HCT116 (cell line): ENCODE data around the gene NME9. TPM values are rescaled to one million over a fixed set of nuclear protein-coding genes. Genes with fewer than 3 reads are reported as not detected.

ENCODE experiments used
- ATAC-seq: fragments of 200-7000 bp; cut with Tn5 transposase; 2 replicates; pipeline ENCODE4 v1.9.1; 2020; ENCODE audit warnings: mild to moderate bottlenecking, moderate library complexity
- BruUV-seq: library from RNA; stranded (reverse); fragments of 400-500 nt; replicated peaks from 2 replicates; lab custom pipeline; 2021; lab: Mats Ljungman, UMichigan
- CTCF ChIA-PET: fragments of 300-600 bp; sonication (Branson Sonifier 250); formaldehyde crosslinking; loops from one replicate; lab custom pipeline; 2021; ENCODE audit warnings: antibody characterized with exemption; lab: Charles Lee
- POLR2A ChIA-PET: fragments of 300-600, 350-600 bp; sonication (Branson Sonifier 250); formaldehyde crosslinking; loops from one replicate; lab custom pipeline; 2021; ENCODE audit warnings: antibody characterized with exemption; lab: Charles Lee
- RAD21 ChIA-PET, 2 experiments: fragments of 300-600 bp; sonication (Branson Sonifier 250); formaldehyde crosslinking; loops; one replicate each; lab custom pipeline; 2023; ENCODE audit warnings: low total read pairs in 2 of 2; ENCODE audit not compliant: uncharacterized antibody in 2 of 2, unreplicated experiment in 2 of 2, low non-redundant PET in 1 of 2; lab: Charles Lee
- DNase-seq: peaks from one replicate; pipeline ENCODE4 v3.0.0-alpha.2; 2010; ENCODE audit warnings: low read depth, low spot score
- H2AFZ ChIP-seq: fragments of 200-600 bp; shearing (Covaris generic), sonication (generic); 2 replicates; pipeline ENCODE4 v1.6.1; 2017; ENCODE audit warnings: low read depth, mixed run types, mixed read lengths, antibody characterized with exemption, low read length; ENCODE audit not compliant: poor library complexity, severe bottlenecking
- H3K27ac ChIP-seq: 2 replicates; pipeline ENCODE4 v1.5.1; 2012; ENCODE audit warnings: low read depth, low read length
- H3K27me3 ChIP-seq: fragments of 200-600 bp; sonication (generic); 2 replicates; pipeline ENCODE4 v1.6.1; 2016; ENCODE audit warnings: mixed run types, low read length, mixed read lengths; ENCODE audit not compliant: insufficient read depth
- H3K36me3 ChIP-seq, 2 experiments: fragments of 200-500 bp in 1 of 2; fragments of 200-600 bp in 1 of 2; sonication (Bioruptor generic) in 1 of 2; sonication (generic) in 1 of 2; 2 replicates each; pipeline versions ENCODE4 v1.5.1 to v1.6.1; 2014 to 2016; ENCODE audit warnings: low read length in 2 of 2, inconsistent platforms in 1 of 2, mixed read lengths in 1 of 2, mixed run types in 1 of 2; ENCODE audit not compliant: insufficient read depth in 2 of 2, control insufficient read depth in 1 of 2
- H3K4me1 ChIP-seq, 2 experiments: fragments of 200-600 bp in 1 of 2; sonication (generic) in 1 of 2; 2 replicates each; pipeline versions ENCODE4 v1.5.1 to v1.6.1; 2012 to 2017; ENCODE audit warnings: low read length in 2 of 2, inconsistent platforms in 1 of 2, mild to moderate bottlenecking in 1 of 2, mixed read lengths in 1 of 2, mixed run types in 1 of 2, moderate library complexity in 1 of 2; ENCODE audit not compliant: insufficient read depth in 2 of 2, control insufficient read depth in 1 of 2
- H3K4me2 ChIP-seq: fragments of 200-600 bp; sonication (generic); 2 replicates; pipeline ENCODE4 v1.6.1; 2017; ENCODE audit warnings: mixed run types, low read length, mixed read lengths
- H3K4me3 ChIP-seq, 2 experiments: fragments of 200-600 bp in 1 of 2; sonication (generic) in 1 of 2; replicated peaks in 1 of 2; 2 replicates each; pipeline ENCODE4 v1.5.1; 2011 to 2016; ENCODE audit warnings: low read length in 2 of 2, control low read depth in 1 of 2, low read depth in 1 of 2, mild to moderate bottlenecking in 1 of 2, mixed read lengths in 1 of 2, mixed run types in 1 of 2
- H3K79me2 ChIP-seq: fragments of 200-600 bp; sonication (generic); 2 replicates; pipeline ENCODE4 v1.6.1; 2017; ENCODE audit warnings: mild to moderate bottlenecking, mixed run types, low read length, moderate library complexity, mixed read lengths; ENCODE audit not compliant: insufficient read depth
- H3K9ac ChIP-seq: fragments of 200-600 bp; sonication (generic); 2 replicates; pipeline ENCODE4 v1.6.1; 2016; ENCODE audit warnings: low read length, mixed read lengths
- H3K9me2 ChIP-seq: fragments of 200-600 bp; sonication (generic), shearing (Covaris generic); 2 replicates; pipeline ENCODE4 v1.6.1; 2017; ENCODE audit warnings: mixed run types, mild to moderate bottlenecking, moderate library complexity; ENCODE audit not compliant: insufficient read depth
- H3K9me3 ChIP-seq, 2 experiments: fragments of 200-500 bp in 1 of 2; fragments of 200-600 bp in 1 of 2; sonication (Bioruptor generic) in 1 of 2; sonication (generic) in 1 of 2; 2 replicates each; pipeline ENCODE4 v1.6.1; 2014 to 2017; ENCODE audit warnings: low read length in 2 of 2, mixed read lengths in 2 of 2, inconsistent platforms in 1 of 2, low read depth in 1 of 2, mild to moderate bottlenecking in 1 of 2, mixed run types in 1 of 2, moderate library complexity in 1 of 2; ENCODE audit not compliant: control insufficient read depth in 1 of 2, insufficient read depth in 1 of 2
- H4K20me1 ChIP-seq: fragments of 200-600 bp; sonication (generic), shearing (Covaris generic); 2 replicates; pipeline ENCODE4 v1.6.1; 2017; ENCODE audit warnings: mixed run types, mild to moderate bottlenecking, moderate library complexity; ENCODE audit not compliant: insufficient read depth
- ATF3 ChIP-seq: IDR thresholded peaks from 2 replicates; pipeline ENCODE4 v1.6.1; 2012
- CTCF ChIP-seq, 3 experiments: fragments of 200-600 bp in 1 of 3; sonication (generic) in 1 of 3; IDR thresholded peaks in 2 of 3; conservative IDR thresholded peaks in 1 of 3; 2 replicates each; pipeline ENCODE4 v1.5.1; 2012 to 2017; ENCODE audit warnings: low read depth in 2 of 3, low read length in 2 of 3, antibody characterized with exemption in 1 of 3, borderline replicate concordance in 1 of 3, control low read depth in 1 of 3, mild to moderate bottlenecking in 1 of 3, mixed read lengths in 1 of 3, mixed run types in 1 of 3, moderate library complexity in 1 of 3; ENCODE audit not compliant: insufficient read depth in 1 of 3
- EZH2 ChIP-seq: fragments of 200-600 bp; sonication (generic); IDR thresholded peaks from 2 replicates; pipeline ENCODE4 v1.6.1; 2017; ENCODE audit warnings: antibody characterized with exemption, mixed run types
- FOSL1 ChIP-seq: IDR thresholded peaks from 2 replicates; pipeline ENCODE4 v1.6.1; 2012; ENCODE audit warnings: low read depth
- JUND ChIP-seq: IDR thresholded peaks from 2 replicates; pipeline ENCODE4 v1.6.1; 2012
- MAX ChIP-seq: IDR thresholded peaks from 2 replicates; pipeline ENCODE4 v1.6.1; 2012
- POLR2AphosphoS5 ChIP-seq: IDR thresholded peaks from 2 replicates; pipeline ENCODE4 v1.6.1; 2011; ENCODE audit warnings: mild to moderate bottlenecking, low read depth, low read length, moderate library complexity
- RAD21 ChIP-seq: IDR thresholded peaks from 2 replicates; pipeline ENCODE4 v1.6.1; 2012; ENCODE audit warnings: low read depth, mild to moderate bottlenecking
- SP1 ChIP-seq: IDR thresholded peaks from 2 replicates; pipeline ENCODE4 v1.6.1; 2012; ENCODE audit warnings: low read depth
- SRF ChIP-seq: IDR thresholded peaks from 2 replicates; pipeline ENCODE4 v1.6.1; 2012; ENCODE audit warnings: low read depth
- TCF7L2 ChIP-seq: IDR thresholded peaks from 2 replicates; pipeline ENCODE4 v1.7.0; 2011; ENCODE audit warnings: borderline replicate concordance, inconsistent platforms; ENCODE audit not compliant: insufficient read depth, insufficient read length; ENCODE audit errors: extremely low read depth
- YY1 ChIP-seq: IDR thresholded peaks from 2 replicates; pipeline ENCODE4 v1.6.1; 2011; ENCODE audit warnings: low read length, low read depth, moderate library complexity, mild to moderate bottlenecking; ENCODE audit not compliant: insufficient replicate concordance; ENCODE audit errors: extremely low read depth
- ZBTB33 ChIP-seq: IDR thresholded peaks from 2 replicates; pipeline ENCODE4 v1.6.1; 2011; ENCODE audit warnings: mild to moderate bottlenecking, low read length, moderate library complexity; ENCODE audit not compliant: insufficient replicate concordance; ENCODE audit errors: extremely low read depth
- ZNF274 ChIP-seq: fragments of 200-500 bp; sonication (Bioruptor generic); IDR thresholded peaks from 2 replicates; pipeline ENCODE4 v1.6.1; 2014; ENCODE audit warnings: mild to moderate bottlenecking, low read depth, low read length, inconsistent platforms
- intact Hi-C: fragments of 100-400 bp; cut with micrococcal nuclease; formaldehyde crosslinking; loops from 2 replicates; pipeline ENCODE4 v1.10.0; 2022
- total RNA-seq: library from RNA; stranded (reverse); gene quantifications from one replicate; pipeline ENCODE4 v1.2.1, GENCODE V29; 2021; ENCODE audit not compliant: unreplicated experiment

NME9 gene
- total RNA-seq, 1 experiment from 2014 or later, result 0.79 TPM

GRCh38 chr3:138307899-138308298, 21.8 kb downstream of the NME9 start:
- no peaks in the 10 kb centered on the region for H3K36me3 ChIP-seq
- no peaks in the 10 kb centered on the region for H4K20me1 ChIP-seq
- ATAC-seq (no peak), DNase-seq (no peak)
- H3K9me3 ChIP-seq, result no peaks in the 10 kb centered on the region
- H3K27ac ChIP-seq, result no peak overlapping the region
- ChIA-PET CTCF (no interaction called here), POLR2A (interaction anchor here (1.3 kb wide), 1 partner anchor 9 kb away, joined by 5 read pairs; no protein-coding TSS in a partner anchor), RAD21 (no interaction called here)
- H3K9ac ChIP-seq, result no peak overlapping the region
- intact Hi-C loops, result no loop called here
- H3K4me1 ChIP-seq, result no peaks in the 10 kb centered on the region
- no peaks in the 10 kb centered on the region for H3K27me3 ChIP-seq
- H2AFZ ChIP-seq, result no peak overlapping the region
- no peaks in the 10 kb centered on the region for H3K79me2 ChIP-seq
- TF ChIP-seq SRF (no peak), ATF3 (no peak), YY1 (no peak), POLR2AphosphoS5 (no peak), EZH2 (no peak), FOSL1 (no peak), TCF7L2 (no peak), CTCF (IDR thresholded peaks at IDR 0.05 in 2 of 3, conservative IDR thresholded peaks at IDR 0.05 in 1 of 3; ENCODE audit: borderline replicate concordance in 1 of 3, insufficient read depth in 1 of 3, low read depth in 2 of 3, low read length in 2 of 3) (no peak), SP1 (no peak), ZNF274 (no peak), JUND (no peak), MAX (no peak), ZBTB33 (no peak), RAD21 (no peak)
- H3K9me2 ChIP-seq, result no peaks in the 10 kb centered on the region; the same call in 1 of the 2 replicates
- H3K4me3 ChIP-seq, result no peak overlapping the region
- no peak overlapping the region for H3K4me2 ChIP-seq
- BruUV-seq, result no TSS peak
